Activated CD4-positive, alpha-beta T cell treated with anti-CD3 and anti-CD28 coated beads, Interleukin-2, amount 50 U/mL, for 24 hours (primary cell): Measurements from ENCODE around the gene TRIM72.
"Not testable (repeated sequence)": the region's sequence is repeated elsewhere in the genome, so short reads cannot be mapped to it uniquely, and the experiment has no call there.

Source experiments
- DNase-seq, 2 donors: peaks; one replicate each; pipeline ENCODE4 v3.0.0-alpha.2; 2020; ENCODE audit warnings: low read depth in 1 of 2, low spot score in 1 of 2

TRIM72 gene

GRCh38 chr16:31214708-31215286 is 878 bp downstream of the TRIM72 start:
- DNase-seq, result no peak

- no peak for DNase-seq
Measured at GRCh38 chr16:31215287-31216162, 1.6 kb downstream of the TRIM72 start.

GRCh38 chr16:31216422-31217135 is 2.7 kb downstream of the TRIM72 start, which contains the start of gene PYDC1:
Gene PYDC1 (minus strand): TSS chr16:31217135. CDS start chr16:31217028, 107 bp downstream.
- no peak for DNase-seq

- DNase-seq, result no peak
Measured at GRCh38 chr16:31217136-31217530, 3.2 kb downstream of the TRIM72 start.

- no peak for DNase-seq
Measured at GRCh38 chr16:31219154-31219741, 5.3 kb downstream of the TRIM72 start.

GRCh38 chr16:31221357-31222160 is 7.6 kb downstream of the TRIM72 start:
- no peak for DNase-seq

- DNase-seq, result no peak
Measured at GRCh38 chr16:31223044-31223443, 9.1 kb downstream of the TRIM72 start.

- DNase-seq, result no peak
Measured at GRCh38 chr16:31224092-31224955, 10.4 kb downstream of the TRIM72 start.

GRCh38 chr16:31225193-31225592 is 11.3 kb downstream of the TRIM72 start:
- no peak for DNase-seq

GRCh38 chr16:31228206-31228605 is 14.3 kb downstream of the TRIM72 start:
- no peak for DNase-seq

- no peak for DNase-seq
Measured at GRCh38 chr16:31229501-31229900, 15.6 kb downstream of the TRIM72 start.

GRCh38 chr16:31238041-31238440 is 24.1 kb downstream of the TRIM72 start:
- DNase-seq, result no peak

- DNase-seq, result no peak
Measured at GRCh38 chr16:31242206-31242605, 28.3 kb downstream of the TRIM72 start.

GRCh38 chr16:31243734-31244670 is 30.1 kb downstream of the TRIM72 start:
- DNase-seq, result no peak

- not testable (repeated sequence) for DNase-seq
Measured at GRCh38 chr16:31245598-31245997, 31.7 kb downstream of the TRIM72 start.

- no peak for DNase-seq
Measured at GRCh38 chr16:31246296-31246695, 32.4 kb downstream of the TRIM72 start.

GRCh38 chr16:31248344-31248743 is 34.4 kb downstream of the TRIM72 start:
- DNase-seq, result no peak

- DNase-seq, result no peak
Measured at GRCh38 chr16:31250782-31251384, 37.0 kb downstream of the TRIM72 start.
